WTC11 (cell line): ENCODE results near the gene AKAP3. TPM values are rescaled to one million over a fixed set of nuclear protein-coding genes. Genes with fewer than 3 reads are reported as not detected.

Experiments
- ATAC-seq: fragments of 200-7000 bp; cut with Tn5 transposase; 2 replicates; pipeline ENCODE4 v1.10.0; 2021; ENCODE audit warnings: mild to moderate bottlenecking, moderate library complexity
- CTCF ChIA-PET: fragments of 300-600 bp; sonication (Branson Sonifier 250); formaldehyde crosslinking; loops from one replicate; lab custom pipeline; 2021; ENCODE audit warnings: antibody characterized with exemption; lab: Charles Lee
- POLR2A ChIA-PET: fragments of 350-600 bp; sonication (Branson Sonifier 250); formaldehyde crosslinking; loops from one replicate; lab custom pipeline; 2021; ENCODE audit warnings: antibody characterized with exemption; lab: Charles Lee
- DNase-seq: peaks from one replicate; pipeline ENCODE4 v3.0.0; 2021; ENCODE audit warnings: low spot score
- H3K27ac Mint-ChIP-seq: 2 replicates; pipeline ENCODE4 v1.8.0; 2021; ENCODE audit warnings: mixed read lengths
- H3K27me3 Mint-ChIP-seq: 2 replicates; pipeline ENCODE4 v1.8.0; 2021; ENCODE audit warnings: low read depth, mild to moderate bottlenecking, moderate library complexity, mixed read lengths
- H3K36me3 Mint-ChIP-seq: 2 replicates; pipeline ENCODE4 v1.8.0; 2021; ENCODE audit warnings: mixed read lengths
- H3K4me1 Mint-ChIP-seq: 2 replicates; pipeline ENCODE4 v1.8.0; 2022; ENCODE audit warnings: mixed read lengths
- H3K4me3 Mint-ChIP-seq: 2 replicates; pipeline ENCODE4 v1.8.0; 2021; ENCODE audit warnings: mild to moderate bottlenecking, moderate library complexity, mixed read lengths
- H3K9me3 Mint-ChIP-seq: 2 replicates; pipeline ENCODE4 v1.8.0; 2021; ENCODE audit warnings: mixed read lengths
- ATF1 ChIP-seq: sonication (generic); formaldehyde crosslinking; IDR thresholded peaks from 2 replicates; pipeline ENCODE4 v1.8.1; 2023; ENCODE audit warnings: mild to moderate bottlenecking, moderate library complexity, missing genetic modification reagents
- CBFB ChIP-seq: sonication (generic); formaldehyde crosslinking; IDR thresholded peaks from 2 replicates; pipeline ENCODE4 v1.8.1; 2022; ENCODE audit warnings: mild to moderate bottlenecking, low read depth, missing genetic modification reagents
- FOXJ3 ChIP-seq: sonication (generic); formaldehyde crosslinking; IDR thresholded peaks from 2 replicates; pipeline ENCODE4 v1.9.0; 2021; ENCODE audit warnings: missing genetic modification reagents, mild to moderate bottlenecking, borderline replicate concordance
- GRHL2 ChIP-seq: fragments of 250-450 bp; sonication (Bioruptor Pico); IDR thresholded peaks from 2 replicates; pipeline ENCODE4 v1.8.0; 2022; ENCODE audit warnings: mild to moderate bottlenecking, moderate library complexity; ENCODE audit not compliant: insufficient replicate concordance, severe bottlenecking
- GTF2I ChIP-seq: fragments of 250-450 bp; sonication (Bioruptor Pico); conservative IDR thresholded peaks from 2 replicates; pipeline ENCODE4 v1.4.0; 2021; ENCODE audit warnings: mild to moderate bottlenecking
- IRF2 ChIP-seq: sonication (generic); formaldehyde crosslinking; IDR thresholded peaks from 2 replicates; pipeline ENCODE4 v1.8.0; 2022; ENCODE audit warnings: low read depth, missing genetic modification reagents, borderline replicate concordance
- JUN ChIP-seq: sonication (generic); formaldehyde crosslinking; IDR thresholded peaks from 2 replicates; pipeline ENCODE4 v1.8.0; 2023; ENCODE audit warnings: mild to moderate bottlenecking, missing genetic modification reagents
- NFYB ChIP-seq: sonication (generic); formaldehyde crosslinking; conservative IDR thresholded peaks from 2 replicates; pipeline ENCODE4 v1.8.0; 2022; ENCODE audit warnings: low read depth, missing genetic modification reagents
- NR3C1 ChIP-seq: sonication (generic); formaldehyde crosslinking; conservative IDR thresholded peaks from 2 replicates; pipeline ENCODE4 v1.8.1; 2023; ENCODE audit warnings: low read depth, mild to moderate bottlenecking, missing genetic modification reagents
- PRRX2 ChIP-seq: fragments of 250-450 bp; sonication (Bioruptor Pico); IDR thresholded peaks from 2 replicates; pipeline ENCODE4 v1.8.0; 2021; ENCODE audit warnings: mild to moderate bottlenecking
- SP1 ChIP-seq: sonication (generic); formaldehyde crosslinking; conservative IDR thresholded peaks from 2 replicates; pipeline ENCODE4 v1.8.1; 2022; ENCODE audit warnings: missing genetic modification reagents
- ZNF317 ChIP-seq: sonication (generic); formaldehyde crosslinking; IDR thresholded peaks from 2 replicates; pipeline ENCODE4 v1.8.1; 2023; ENCODE audit warnings: low read depth, mild to moderate bottlenecking, moderate library complexity, missing genetic modification reagents, borderline replicate concordance
- ZNF416 ChIP-seq: fragments of 250-450 bp; sonication (Bioruptor Pico); IDR thresholded peaks from 2 replicates; pipeline ENCODE4 v1.9.0; 2021; ENCODE audit warnings: mild to moderate bottlenecking, inconsistent platforms
- total RNA-seq: library from RNA; stranded (reverse); gene quantifications from 3 replicates; pipeline ENCODE4 v1.2.3, GENCODE V29; 2021
- TF ChIP-seq, protein P1 (sequence below): sonication (generic); formaldehyde crosslinking; IDR thresholded peaks from 2 replicates; pipeline ENCODE4 v1.8.0; 2023; ENCODE audit warnings: missing genetic modification reagents
- TF ChIP-seq, protein P2 (sequence below): sonication (generic); formaldehyde crosslinking; IDR thresholded peaks from 2 replicates; pipeline ENCODE4 v1.8.1; 2023; ENCODE audit warnings: mild to moderate bottlenecking, missing genetic modification reagents, moderate library complexity
- TF ChIP-seq, protein P3 (sequence below): sonication (generic); formaldehyde crosslinking; IDR thresholded peaks from 2 replicates; pipeline ENCODE4 v1.8.1; 2022; ENCODE audit warnings: low read depth, mild to moderate bottlenecking, moderate library complexity, missing genetic modification reagents, borderline replicate concordance
- TF ChIP-seq, protein P4 (sequence below): sonication (generic); formaldehyde crosslinking; IDR thresholded peaks from 2 replicates; pipeline ENCODE4 v1.8.0; 2022; ENCODE audit warnings: mild to moderate bottlenecking, missing genetic modification reagents
- TF ChIP-seq, protein P5 (sequence below): sonication (generic); formaldehyde crosslinking; IDR thresholded peaks from 2 replicates; pipeline ENCODE4 v1.8.1; 2023; ENCODE audit warnings: mild to moderate bottlenecking, moderate library complexity, missing genetic modification reagents
- TF ChIP-seq, protein P6 (sequence below): sonication (generic); formaldehyde crosslinking; IDR thresholded peaks from 2 replicates; pipeline ENCODE4 v1.8.0; 2022; ENCODE audit warnings: mild to moderate bottlenecking, missing genetic modification reagents
- TF ChIP-seq, protein P7 (sequence below): sonication (generic); formaldehyde crosslinking; IDR thresholded peaks from 2 replicates; pipeline ENCODE4 v1.8.1; 2022; ENCODE audit warnings: missing genetic modification reagents, borderline replicate concordance
- TF ChIP-seq, protein P8 (sequence below): fragments of 200-600 bp; IDR thresholded peaks from 2 replicates; pipeline ENCODE4 v1.8.0; 2022; ENCODE audit warnings: antibody characterized with exemption
- TF ChIP-seq, protein P9 (sequence below): sonication (generic); formaldehyde crosslinking; IDR thresholded peaks from 2 replicates; pipeline ENCODE4 v1.8.1; 2022; ENCODE audit warnings: mild to moderate bottlenecking, moderate library complexity, missing genetic modification reagents

Gene AKAP3
- total RNA-seq, 1 experiment from 2014 or later, result 1.9 TPM

DNA sequence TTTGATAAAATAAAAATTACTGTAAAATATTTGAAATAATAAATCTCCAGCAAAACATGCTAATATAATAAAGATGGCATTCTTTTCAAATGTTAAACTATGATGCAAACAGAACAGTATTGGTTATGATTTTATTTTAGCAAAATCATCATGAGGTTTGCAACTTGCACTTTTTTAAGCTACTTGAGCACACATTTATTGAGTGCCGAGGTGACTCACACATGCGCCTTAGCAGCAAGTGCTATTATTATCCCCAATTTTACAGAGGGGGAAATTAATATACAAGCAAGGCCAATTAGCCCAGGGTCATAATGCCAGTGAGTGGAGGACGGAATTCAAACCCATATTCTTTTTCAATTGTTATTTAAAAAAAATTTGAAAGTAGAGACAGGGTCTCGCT, 79.6 kb downstream of the AKAP3 start:
- no peaks in the 10 kb centered on the region for H3K4me1 Mint-ChIP-seq
- ChIA-PET CTCF (no interaction called here), POLR2A (no interaction called here)
- H3K27me3 Mint-ChIP-seq, result peaks cover 6% of the 10 kb centered on the region
- TF ChIP-seq CBFB (CRISPR knock-in tag), result no peak
- TF ChIP-seq, protein P1, sequence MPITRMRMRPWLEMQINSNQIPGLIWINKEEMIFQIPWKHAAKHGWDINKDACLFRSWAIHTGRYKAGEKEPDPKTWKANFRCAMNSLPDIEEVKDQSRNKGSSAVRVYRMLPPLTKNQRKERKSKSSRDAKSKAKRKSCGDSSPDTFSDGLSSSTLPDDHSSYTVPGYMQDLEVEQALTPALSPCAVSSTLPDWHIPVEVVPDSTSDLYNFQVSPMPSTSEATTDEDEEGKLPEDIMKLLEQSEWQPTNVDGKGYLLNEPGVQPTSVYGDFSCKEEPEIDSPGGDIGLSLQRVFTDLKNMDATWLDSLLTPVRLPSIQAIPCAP, result no peak
- TF ChIP-seq, protein P2, sequence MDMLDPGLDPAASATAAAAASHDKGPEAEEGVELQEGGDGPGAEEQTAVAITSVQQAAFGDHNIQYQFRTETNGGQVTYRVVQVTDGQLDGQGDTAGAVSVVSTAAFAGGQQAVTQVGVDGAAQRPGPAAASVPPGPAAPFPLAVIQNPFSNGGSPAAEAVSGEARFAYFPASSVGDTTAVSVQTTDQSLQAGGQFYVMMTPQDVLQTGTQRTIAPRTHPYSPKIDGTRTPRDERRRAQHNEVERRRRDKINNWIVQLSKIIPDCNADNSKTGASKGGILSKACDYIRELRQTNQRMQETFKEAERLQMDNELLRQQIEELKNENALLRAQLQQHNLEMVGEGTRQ, result no peak
- no peak for TF ChIP-seq IRF2
- TF ChIP-seq ATF1, result no peak
- no peak for TF ChIP-seq NFYB (CRISPR knock-in tag)
- TF ChIP-seq, protein P3, sequence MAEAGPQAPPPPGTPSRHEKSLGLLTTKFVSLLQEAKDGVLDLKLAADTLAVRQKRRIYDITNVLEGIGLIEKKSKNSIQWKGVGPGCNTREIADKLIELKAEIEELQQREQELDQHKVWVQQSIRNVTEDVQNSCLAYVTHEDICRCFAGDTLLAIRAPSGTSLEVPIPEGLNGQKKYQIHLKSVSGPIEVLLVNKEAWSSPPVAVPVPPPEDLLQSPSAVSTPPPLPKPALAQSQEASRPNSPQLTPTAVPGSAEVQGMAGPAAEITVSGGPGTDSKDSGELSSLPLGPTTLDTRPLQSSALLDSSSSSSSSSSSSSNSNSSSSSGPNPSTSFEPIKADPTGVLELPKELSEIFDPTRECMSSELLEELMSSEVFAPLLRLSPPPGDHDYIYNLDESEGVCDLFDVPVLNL (CRISPR knock-in tag), result no peak
- TF ChIP-seq NR3C1 (CRISPR knock-in tag), result no peak
- no peak overlapping the region for H3K27ac Mint-ChIP-seq
- ATAC-seq (no peak), DNase-seq (no peak)
- H3K9me3 Mint-ChIP-seq, result no peaks in the 10 kb centered on the region
- H3K4me3 Mint-ChIP-seq, result no peak overlapping the region
- H3K36me3 Mint-ChIP-seq, result no peaks in the 10 kb centered on the region

DNA sequence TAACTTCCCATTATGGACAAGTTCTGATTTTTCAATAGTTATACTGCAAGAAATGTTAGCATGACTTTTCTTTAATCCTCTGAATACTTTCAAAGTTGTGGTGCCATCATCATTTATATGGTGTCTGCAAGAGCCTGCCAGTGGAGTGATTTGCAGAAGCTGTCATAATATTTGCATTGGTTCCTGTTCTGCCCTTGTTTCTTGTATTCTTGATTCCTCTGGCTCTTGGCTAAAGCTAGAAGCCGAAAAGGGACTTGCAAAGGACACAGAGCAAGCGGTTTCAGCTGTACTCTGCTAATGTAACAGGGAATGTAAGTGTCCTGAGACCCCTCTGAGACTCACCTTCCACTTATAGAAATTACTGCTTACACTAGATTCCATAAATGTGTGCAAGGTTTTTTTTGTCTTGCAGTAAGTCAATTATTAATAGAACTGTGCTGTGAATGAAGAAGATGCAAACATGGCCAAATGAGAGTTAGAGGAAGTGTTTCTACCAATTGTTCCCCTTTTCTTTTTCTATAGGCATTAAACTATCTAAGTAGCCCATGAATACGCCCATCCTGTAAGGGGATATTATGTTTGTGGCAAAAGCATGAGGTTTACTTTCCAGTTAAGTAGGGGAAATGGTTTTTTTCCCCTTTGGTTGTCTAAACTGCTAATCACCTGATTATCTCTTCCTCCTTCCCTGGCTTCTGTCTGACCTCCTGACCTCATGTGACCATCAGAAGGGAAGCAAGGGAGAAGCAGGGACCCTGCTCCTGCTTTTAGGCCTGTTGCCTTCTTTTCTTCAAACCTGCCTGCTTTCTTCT, 81.6 kb downstream of the AKAP3 start:
- Mint-ChIP-seq H3K27ac (no peak overlapping the region), H3K27me3 (peaks cover 23% of the 10 kb centered on the region), H3K9me3 (no peaks in the 10 kb centered on the region), H3K36me3 (no peaks in the 10 kb centered on the region), H3K4me1 (peaks cover 4% of the 10 kb centered on the region), H3K4me3 (no peak overlapping the region)
- DNase-seq (no peak), ATAC-seq (no peak)
- ChIA-PET POLR2A (interaction anchor here (0.7 kb wide), 1 partner anchor 36 kb away, joined by 3 read pairs; no protein-coding TSS in a partner anchor), CTCF (no interaction called here)
- TF ChIP-seq, protein P4, sequence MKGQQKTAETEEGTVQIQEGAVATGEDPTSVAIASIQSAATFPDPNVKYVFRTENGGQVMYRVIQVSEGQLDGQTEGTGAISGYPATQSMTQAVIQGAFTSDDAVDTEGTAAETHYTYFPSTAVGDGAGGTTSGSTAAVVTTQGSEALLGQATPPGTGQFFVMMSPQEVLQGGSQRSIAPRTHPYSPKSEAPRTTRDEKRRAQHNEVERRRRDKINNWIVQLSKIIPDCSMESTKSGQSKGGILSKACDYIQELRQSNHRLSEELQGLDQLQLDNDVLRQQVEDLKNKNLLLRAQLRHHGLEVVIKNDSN (CRISPR knock-in tag), result no peak
- TF ChIP-seq JUN (CRISPR knock-in tag) (no peak), ZNF317 (CRISPR knock-in tag) (no peak), FOXJ3 (CRISPR knock-in tag) (no peak), PRRX2 (no peak), ZNF416 (no peak), CBFB (CRISPR knock-in tag) (no peak), SP1 (CRISPR knock-in tag) (no peak), GTF2I (CRISPR knock-in tag) (no peak), GRHL2 (CRISPR knock-in tag) (no peak), NFYB (CRISPR knock-in tag) (no peak)
- TF ChIP-seq, protein P5, sequence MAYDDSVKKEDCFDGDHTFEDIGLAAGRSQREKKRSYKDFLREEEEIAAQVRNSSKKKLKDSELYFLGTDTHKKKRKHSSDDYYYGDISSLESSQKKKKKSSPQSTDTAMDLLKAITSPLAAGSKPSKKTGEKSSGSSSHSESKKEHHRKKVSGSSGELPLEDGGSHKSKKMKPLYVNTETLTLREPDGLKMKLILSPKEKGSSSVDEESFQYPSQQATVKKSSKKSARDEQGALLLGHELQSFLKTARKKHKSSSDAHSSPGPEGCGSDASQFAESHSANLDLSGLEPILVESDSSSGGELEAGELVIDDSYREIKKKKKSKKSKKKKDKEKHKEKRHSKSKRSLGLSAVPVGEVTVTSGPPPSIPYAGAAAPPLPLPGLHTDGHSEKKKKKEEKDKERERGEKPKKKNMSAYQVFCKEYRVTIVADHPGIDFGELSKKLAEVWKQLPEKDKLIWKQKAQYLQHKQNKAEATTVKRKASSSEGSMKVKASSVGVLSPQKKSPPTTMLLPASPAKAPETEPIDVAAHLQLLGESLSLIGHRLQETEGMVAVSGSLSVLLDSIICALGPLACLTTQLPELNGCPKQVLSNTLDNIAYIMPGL (CRISPR knock-in tag), result no peak
- TF ChIP-seq, protein P6, sequence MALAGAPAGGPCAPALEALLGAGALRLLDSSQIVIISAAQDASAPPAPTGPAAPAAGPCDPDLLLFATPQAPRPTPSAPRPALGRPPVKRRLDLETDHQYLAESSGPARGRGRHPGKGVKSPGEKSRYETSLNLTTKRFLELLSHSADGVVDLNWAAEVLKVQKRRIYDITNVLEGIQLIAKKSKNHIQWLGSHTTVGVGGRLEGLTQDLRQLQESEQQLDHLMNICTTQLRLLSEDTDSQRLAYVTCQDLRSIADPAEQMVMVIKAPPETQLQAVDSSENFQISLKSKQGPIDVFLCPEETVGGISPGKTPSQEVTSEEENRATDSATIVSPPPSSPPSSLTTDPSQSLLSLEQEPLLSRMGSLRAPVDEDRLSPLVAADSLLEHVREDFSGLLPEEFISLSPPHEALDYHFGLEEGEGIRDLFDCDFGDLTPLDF, result no peak
- TF ChIP-seq, protein P7, sequence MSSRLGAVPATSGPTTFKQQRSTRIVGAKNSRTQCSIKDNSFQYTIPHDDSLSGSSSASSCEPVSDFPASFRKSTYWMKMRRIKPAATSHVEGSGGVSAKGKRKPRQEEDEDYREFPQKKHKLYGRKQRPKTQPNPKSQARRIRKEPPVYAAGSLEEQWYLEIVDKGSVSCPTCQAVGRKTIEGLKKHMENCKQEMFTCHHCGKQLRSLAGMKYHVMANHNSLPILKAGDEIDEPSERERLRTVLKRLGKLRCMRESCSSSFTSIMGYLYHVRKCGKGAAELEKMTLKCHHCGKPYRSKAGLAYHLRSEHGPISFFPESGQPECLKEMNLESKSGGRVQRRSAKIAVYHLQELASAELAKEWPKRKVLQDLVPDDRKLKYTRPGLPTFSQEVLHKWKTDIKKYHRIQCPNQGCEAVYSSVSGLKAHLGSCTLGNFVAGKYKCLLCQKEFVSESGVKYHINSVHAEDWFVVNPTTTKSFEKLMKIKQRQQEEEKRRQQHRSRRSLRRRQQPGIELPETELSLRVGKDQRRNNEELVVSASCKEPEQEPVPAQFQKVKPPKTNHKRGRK (CRISPR knock-in tag), result no peak
- TF ChIP-seq, protein P8, sequence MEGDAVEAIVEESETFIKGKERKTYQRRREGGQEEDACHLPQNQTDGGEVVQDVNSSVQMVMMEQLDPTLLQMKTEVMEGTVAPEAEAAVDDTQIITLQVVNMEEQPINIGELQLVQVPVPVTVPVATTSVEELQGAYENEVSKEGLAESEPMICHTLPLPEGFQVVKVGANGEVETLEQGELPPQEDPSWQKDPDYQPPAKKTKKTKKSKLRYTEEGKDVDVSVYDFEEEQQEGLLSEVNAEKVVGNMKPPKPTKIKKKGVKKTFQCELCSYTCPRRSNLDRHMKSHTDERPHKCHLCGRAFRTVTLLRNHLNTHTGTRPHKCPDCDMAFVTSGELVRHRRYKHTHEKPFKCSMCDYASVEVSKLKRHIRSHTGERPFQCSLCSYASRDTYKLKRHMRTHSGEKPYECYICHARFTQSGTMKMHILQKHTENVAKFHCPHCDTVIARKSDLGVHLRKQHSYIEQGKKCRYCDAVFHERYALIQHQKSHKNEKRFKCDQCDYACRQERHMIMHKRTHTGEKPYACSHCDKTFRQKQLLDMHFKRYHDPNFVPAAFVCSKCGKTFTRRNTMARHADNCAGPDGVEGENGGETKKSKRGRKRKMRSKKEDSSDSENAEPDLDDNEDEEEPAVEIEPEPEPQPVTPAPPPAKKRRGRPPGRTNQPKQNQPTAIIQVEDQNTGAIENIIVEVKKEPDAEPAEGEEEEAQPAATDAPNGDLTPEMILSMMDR, result no peak
- TF ChIP-seq, protein P9, sequence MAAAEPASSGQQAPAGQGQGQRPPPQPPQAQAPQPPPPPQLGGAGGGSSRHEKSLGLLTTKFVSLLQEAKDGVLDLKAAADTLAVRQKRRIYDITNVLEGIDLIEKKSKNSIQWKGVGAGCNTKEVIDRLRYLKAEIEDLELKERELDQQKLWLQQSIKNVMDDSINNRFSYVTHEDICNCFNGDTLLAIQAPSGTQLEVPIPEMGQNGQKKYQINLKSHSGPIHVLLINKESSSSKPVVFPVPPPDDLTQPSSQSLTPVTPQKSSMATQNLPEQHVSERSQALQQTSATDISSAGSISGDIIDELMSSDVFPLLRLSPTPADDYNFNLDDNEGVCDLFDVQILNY (CRISPR knock-in tag), result no peak
